ENCODE measurements around the gene RNMT. TPM values are rescaled to one million over a fixed set of nuclear protein-coding genes. Genes with fewer than 3 reads are reported as not detected.
"Not testable (repeated sequence)": the region's sequence is repeated elsewhere in the genome, so short reads cannot be mapped to it uniquely, and the experiment has no call there.

Gene RNMT
- total RNA-seq, 1 donor from 2014 or later: 29.6 TPM

- H3K9me3 Mint-ChIP-seq (ENCODE audit: low read depth): no peaks in the 10 kb centered on the region
- peaks cover 5% of the 10 kb centered on the region for H3K4me1 Mint-ChIP-seq (ENCODE audit: low read depth)
These were observed 9.2 kb downstream of the RNMT start for GRCh38 chr18:13735681-13736080.

DNA sequence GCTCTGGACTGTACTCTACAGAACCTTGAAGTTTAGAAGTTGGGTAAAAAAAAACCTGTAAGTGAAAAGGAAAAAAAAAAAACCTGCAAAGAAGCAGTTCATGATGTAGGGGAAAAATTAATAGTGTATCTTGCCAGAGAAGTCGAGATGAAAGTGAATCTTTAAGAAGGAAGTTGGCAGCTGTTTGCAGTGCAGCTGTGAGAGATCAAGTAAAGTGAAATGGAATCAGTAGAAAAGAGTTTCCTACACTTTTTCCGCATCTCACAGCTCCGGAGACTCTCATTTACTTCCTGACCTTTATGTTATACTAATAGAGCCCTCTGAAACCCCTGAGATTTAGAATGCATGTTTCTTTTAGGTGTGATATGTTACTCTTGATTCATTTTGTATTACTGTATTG, 19.2 kb downstream of the RNMT start:
- H3K27me3 Mint-ChIP-seq (ENCODE audit: low read depth): no peaks in the 10 kb centered on the region
- DNase-seq (ENCODE audit: low spot score): no peak
- no peak overlapping the region for H3K27ac Mint-ChIP-seq (ENCODE audit: unreplicated experiment)
- no peak for TF ChIP-seq CTCF (IDR thresholded peaks at IDR 0.05)
- H3K36me3 Mint-ChIP-seq (ENCODE audit: low read depth): peaks cover 40% of the 10 kb centered on the region
- H3K9me3 Mint-ChIP-seq (ENCODE audit: low read depth): no peaks in the 10 kb centered on the region
- H3K4me3 Mint-ChIP-seq (ENCODE audit: unreplicated experiment): no peak overlapping the region
- no peaks in the 10 kb centered on the region for H3K4me1 Mint-ChIP-seq (ENCODE audit: low read depth)

More at GRCh38 chr18:13735681-13736080, 9.2 kb downstream of the RNMT start:
- H3K27ac Mint-ChIP-seq (ENCODE audit: unreplicated experiment): no peak overlapping the region
- H3K36me3 Mint-ChIP-seq (ENCODE audit: low read depth): peaks cover 37% of the 10 kb centered on the region
- no peaks in the 10 kb centered on the region for H3K27me3 Mint-ChIP-seq (ENCODE audit: low read depth)
- TF ChIP-seq CTCF (IDR thresholded peaks at IDR 0.05): no peak
- no peak for DNase-seq (ENCODE audit: low spot score)
- no peak overlapping the region for H3K4me3 Mint-ChIP-seq (ENCODE audit: unreplicated experiment)

- no peaks in the 10 kb centered on the region for H3K4me1 Mint-ChIP-seq (ENCODE audit: low read depth)
- H3K9me3 Mint-ChIP-seq (ENCODE audit: low read depth): no peaks in the 10 kb centered on the region
- H3K27me3 Mint-ChIP-seq (ENCODE audit: low read depth): no peaks in the 10 kb centered on the region
- TF ChIP-seq CTCF (IDR thresholded peaks at IDR 0.05): peak; percentile 14
- no peak for DNase-seq (ENCODE audit: low spot score)
- H3K27ac Mint-ChIP-seq (ENCODE audit: unreplicated experiment): no peak overlapping the region
- H3K4me3 Mint-ChIP-seq (ENCODE audit: unreplicated experiment): no peak overlapping the region
- peaks cover 42% of the 10 kb centered on the region for H3K36me3 Mint-ChIP-seq (ENCODE audit: low read depth)
These were observed 20.2 kb downstream of the RNMT start for GRCh38 chr18:13746633-13747032.

DNA sequence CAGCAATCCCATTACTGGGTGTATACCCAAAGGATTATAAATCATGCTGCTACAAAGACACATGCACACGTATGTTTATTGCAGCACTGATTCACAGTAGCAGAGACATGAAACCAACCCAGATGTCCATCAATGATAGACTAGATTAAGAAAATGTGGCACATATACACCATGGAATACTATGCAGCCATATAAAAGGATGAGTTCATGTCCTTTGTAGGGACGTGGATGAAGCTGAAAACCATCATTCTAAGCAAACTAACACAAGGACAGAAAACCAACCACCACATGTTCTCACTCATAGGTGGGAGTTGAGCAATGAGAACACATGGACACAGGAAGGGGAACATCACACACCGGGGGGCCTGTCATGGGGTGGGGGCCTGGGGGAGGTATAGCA, 25.1 kb downstream of the RNMT start:
- H3K4me1 Mint-ChIP-seq (ENCODE audit: low read depth); H3K9me3 Mint-ChIP-seq (ENCODE audit: low read depth); DNase-seq (ENCODE audit: low spot score); H3K4me3 Mint-ChIP-seq (ENCODE audit: unreplicated experiment); H3K27ac Mint-ChIP-seq (ENCODE audit: unreplicated experiment); H3K27me3 Mint-ChIP-seq (ENCODE audit: low read depth): not testable (repeated sequence)
- peaks cover 55% of the 10 kb centered on the region for H3K36me3 Mint-ChIP-seq (ENCODE audit: low read depth)

DNA sequence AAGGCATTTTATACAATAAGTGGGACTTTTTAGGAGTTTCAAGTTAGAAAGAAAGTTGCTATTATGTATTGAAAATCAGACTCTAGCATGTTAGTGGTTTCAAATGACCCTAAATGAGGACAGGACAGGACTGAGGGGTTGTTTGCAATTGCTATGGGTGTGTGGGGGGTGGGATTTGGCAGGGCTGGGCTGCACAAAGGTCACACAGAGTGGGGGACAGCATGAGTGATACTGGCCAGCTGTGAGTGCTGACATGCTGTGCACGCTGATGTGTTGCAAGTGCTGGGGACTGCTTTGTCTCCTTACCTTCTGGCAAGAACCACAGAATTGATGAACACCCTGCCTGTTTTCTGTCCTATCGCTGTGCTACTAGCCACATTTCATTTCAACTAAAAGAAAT, 29.8 kb downstream of the RNMT start:
- Mint-ChIP-seq H3K27me3 (ENCODE audit: low read depth) (no peaks in the 10 kb centered on the region), H3K27ac (ENCODE audit: unreplicated experiment) (no peak overlapping the region), H3K4me3 (ENCODE audit: unreplicated experiment) (no peak overlapping the region), H3K4me1 (ENCODE audit: low read depth) (peaks cover 7% of the 10 kb centered on the region), H3K9me3 (ENCODE audit: low read depth) (peaks cover 7% of the 10 kb centered on the region), H3K36me3 (ENCODE audit: low read depth) (peaks cover 55% of the 10 kb centered on the region)
- DNase-seq (ENCODE audit: low spot score): no peak
- no peak for TF ChIP-seq CTCF (IDR thresholded peaks at IDR 0.05)

DNA sequence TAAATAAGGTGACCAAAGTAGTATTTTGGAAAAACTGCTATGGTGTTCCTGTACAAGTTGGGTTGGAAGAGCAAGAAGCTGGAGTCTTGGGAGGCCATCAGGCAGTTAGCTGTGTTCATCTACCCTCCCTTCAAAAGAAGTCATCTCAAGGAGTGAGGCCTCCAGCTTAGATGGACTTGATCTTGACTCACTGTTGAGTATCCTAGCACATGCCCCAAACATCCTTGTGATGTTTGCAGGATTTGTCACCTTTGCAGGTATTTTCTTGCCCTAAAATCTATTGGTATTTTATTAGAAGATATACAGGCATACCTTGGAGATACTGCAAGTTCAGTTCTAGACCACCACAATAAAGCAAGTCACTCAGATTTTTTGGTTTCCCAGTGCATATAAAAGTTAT, 30.2 kb downstream of the RNMT start:
- H3K4me1 Mint-ChIP-seq (ENCODE audit: low read depth): peaks cover 7% of the 10 kb centered on the region
- H3K36me3 Mint-ChIP-seq (ENCODE audit: low read depth): peaks cover 53% of the 10 kb centered on the region
- H3K4me3 Mint-ChIP-seq (ENCODE audit: unreplicated experiment): no peak overlapping the region
- no peak for TF ChIP-seq CTCF (IDR thresholded peaks at IDR 0.05)
- peaks cover 7% of the 10 kb centered on the region for H3K9me3 Mint-ChIP-seq (ENCODE audit: low read depth)
- no peak overlapping the region for H3K27ac Mint-ChIP-seq (ENCODE audit: unreplicated experiment)
- DNase-seq (ENCODE audit: low spot score): no peak
- no peaks in the 10 kb centered on the region for H3K27me3 Mint-ChIP-seq (ENCODE audit: low read depth)
